Immature natural killer cell (primary cell): ENCODE data around the gene USF1. TPM values are rescaled to one million over a fixed set of nuclear protein-coding genes. Genes with fewer than 3 reads are reported as not detected.
"Not testable (repeated sequence)": the region's sequence is repeated elsewhere in the genome, so short reads cannot be mapped to it uniquely, and the experiment has no call there.

Source experiments
- DNase-seq, 3 donors: peaks; one replicate each; pipeline ENCODE4 v3.0.0; 2022; ENCODE audit warnings: mixed read lengths in 1 of 3
- H3K27ac Mint-ChIP-seq, 6 donors: one replicate each; pipeline ENCODE4 v1.8.0; 2020; ENCODE audit warnings: mixed read lengths in 6 of 6, mild to moderate bottlenecking in 5 of 6, inconsistent platforms in 4 of 6, moderate library complexity in 3 of 6
- H3K27me3 Mint-ChIP-seq, 3 donors: one replicate each; pipeline ENCODE4 v1.8.0; 2020 to 2021; ENCODE audit warnings: low read depth in 3 of 3, mild to moderate bottlenecking in 3 of 3, mixed read lengths in 3 of 3, moderate library complexity in 3 of 3, inconsistent platforms in 1 of 3
- H3K36me3 Mint-ChIP-seq, 3 donors: one replicate each; pipeline ENCODE4 v1.8.0; 2020; ENCODE audit warnings: mixed read lengths in 3 of 3, inconsistent platforms in 2 of 3, mild to moderate bottlenecking in 2 of 3
- H3K4me1 Mint-ChIP-seq, 2 donors: one replicate each; pipeline ENCODE4 v1.8.0; 2020; ENCODE audit warnings: inconsistent platforms in 2 of 2, mild to moderate bottlenecking in 2 of 2, mixed read lengths in 2 of 2, moderate library complexity in 1 of 2
- H3K4me3 Mint-ChIP-seq, 5 donors: one replicate each; pipeline ENCODE4 v1.8.0; 2020; ENCODE audit warnings: mild to moderate bottlenecking in 5 of 5, mixed read lengths in 5 of 5, inconsistent platforms in 3 of 5, moderate library complexity in 3 of 5
- H3K9me3 Mint-ChIP-seq, 6 donors: one replicate each; pipeline ENCODE4 v1.8.0; 2020; ENCODE audit warnings: mild to moderate bottlenecking in 6 of 6, mixed read lengths in 6 of 6, inconsistent platforms in 4 of 6, moderate library complexity in 3 of 6
- polyA plus RNA-seq, 3 donors: library from polyadenylated mRNA; unstranded; fragments of 300-500 nt; fragmentation: Illumina TruSeq; gene quantifications; one replicate each; pipeline ENCODE4 v1.2.3, GENCODE V29; 2021

Gene USF1
- polyA plus RNA-seq, 3 donors from 2014 or later: 7.9 to 12.2 TPM; not detected in 1

- DNase-seq, H3K9me3 Mint-ChIP-seq, H3K36me3 Mint-ChIP-seq, H3K4me3 Mint-ChIP-seq: not testable (repeated sequence)
- Mint-ChIP-seq H3K4me1 (peaks cover 41 to 47% of the 10 kb centered on the region in 2 donors), H3K27me3 (peaks cover 8 to 19% (median 14%) of the 10 kb centered on the region in 3 donors), H3K27ac (peak overlapping the region in 2 of 6 donors; percentile 38 to 62)
Measured at GRCh38 chr1:161017181-161017580, 28.6 kb downstream of the USF1 start.

GRCh38 chr1:161016683-161017082 lies 29.1 kb downstream of the USF1 start:
- H3K36me3 Mint-ChIP-seq: not testable (repeated sequence)

GRCh38 chr1:161013488-161014230 lies 32.1 kb downstream of the USF1 start:
- DNase-seq: peak; percentile 69 to 73 (median 70)
- Mint-ChIP-seq H3K27ac (peak overlapping the region; percentile 94 to 98 (median 97)), H3K36me3 (no peaks in the 10 kb centered on the region), H3K27me3 (peaks cover 1 to 6% (median 4%) of the 10 kb centered on the region in 3 donors), H3K4me3 (peak overlapping the region; percentile 84 to 96 (median 89)), H3K9me3 (no peaks in the 10 kb centered on the region), H3K4me1 (peaks cover 20 to 24% of the 10 kb centered on the region in 2 donors)

More at GRCh38 chr1:161016683-161017082, 29.1 kb downstream of the USF1 start:
- not testable (repeated sequence) for DNase-seq, H3K9me3 Mint-ChIP-seq, H3K4me3 Mint-ChIP-seq
- Mint-ChIP-seq H3K4me1 (peaks cover 41 to 50% of the 10 kb centered on the region in 2 donors), H3K27me3 (peaks cover 7 to 19% (median 14%) of the 10 kb centered on the region in 3 donors), H3K27ac (peak overlapping the region in 4 of 6 donors; percentile 44 to 77 (median 62))

GRCh38 chr1:161013131-161013487 lies 32.7 kb downstream of the USF1 start:
- no peaks in the 10 kb centered on the region for H3K9me3 Mint-ChIP-seq
- H3K27ac Mint-ChIP-seq: peak overlapping the region; percentile 94 to 98 (median 97)
- H3K27me3 Mint-ChIP-seq: peaks cover 1 to 6% (median 4%) of the 10 kb centered on the region in 3 donors
- DNase-seq: no peak
- peaks cover 18 to 21% of the 10 kb centered on the region in 2 donors for H3K4me1 Mint-ChIP-seq
- H3K4me3 Mint-ChIP-seq: peak overlapping the region; percentile 84 to 96 (median 89)
- no peaks in the 10 kb centered on the region for H3K36me3 Mint-ChIP-seq

GRCh38 chr1:161012420-161012819 lies 33.4 kb downstream of the USF1 start:
- Mint-ChIP-seq H3K4me3 (peak overlapping the region in 2 of 5 donors; percentile 25 to 36), H3K4me1 (peaks cover 18 to 21% of the 10 kb centered on the region in 2 donors), H3K9me3 (no peaks in the 10 kb centered on the region), H3K36me3 (peaks cover 0 to 4% (median 0%) of the 10 kb centered on the region in 3 donors), H3K27me3 (peaks cover 1 to 6% (median 4%) of the 10 kb centered on the region in 3 donors), H3K27ac (peak overlapping the region in 4 of 6 donors; percentile 94 to 98 (median 96))
- DNase-seq: no peak

GRCh38 chr1:161009602-161010211 lies 36.1 kb downstream of the USF1 start:
- H3K9me3 Mint-ChIP-seq: no peaks in the 10 kb centered on the region
- peaks cover 0 to 7% (median 5%) of the 10 kb centered on the region in 3 donors for H3K36me3 Mint-ChIP-seq
- H3K4me3 Mint-ChIP-seq: no peak overlapping the region
- DNase-seq: no peak
- peaks cover 1 to 6% (median 4%) of the 10 kb centered on the region in 3 donors for H3K27me3 Mint-ChIP-seq
- H3K4me1 Mint-ChIP-seq: peaks cover 18 to 21% of the 10 kb centered on the region in 2 donors
- no peak overlapping the region for H3K27ac Mint-ChIP-seq

- no peak for DNase-seq
- Mint-ChIP-seq H3K27me3 (peaks cover 1 to 4% (median 1%) of the 10 kb centered on the region in 3 donors), H3K27ac (peak overlapping the region in 1 of 6 donors; percentile 6), H3K9me3 (no peaks in the 10 kb centered on the region), H3K36me3 (peaks cover 0 to 7% (median 5%) of the 10 kb centered on the region in 3 donors), H3K4me1 (peaks cover 15 to 17% of the 10 kb centered on the region in 2 donors), H3K4me3 (no peak overlapping the region)
Measured at GRCh38 chr1:161008869-161009510, 36.8 kb downstream of the USF1 start.

- Mint-ChIP-seq H3K4me1 (peaks cover 3 to 4% of the 10 kb centered on the region in 2 donors), H3K36me3 (peaks cover 0 to 7% (median 5%) of the 10 kb centered on the region in 3 donors), H3K27me3 (no peaks in the 10 kb centered on the region), H3K27ac (no peak overlapping the region), H3K4me3 (no peak overlapping the region), H3K9me3 (no peaks in the 10 kb centered on the region)
- DNase-seq: no peak
Measured at GRCh38 chr1:161007369-161007768, 38.4 kb downstream of the USF1 start.

GRCh38 chr1:161006563-161006962 lies 39.2 kb downstream of the USF1 start:
- DNase-seq: no peak
- no peak overlapping the region for H3K4me3 Mint-ChIP-seq
- peaks cover 0 to 7% (median 5%) of the 10 kb centered on the region in 3 donors for H3K36me3 Mint-ChIP-seq
- no peaks in the 10 kb centered on the region for H3K27me3 Mint-ChIP-seq
- H3K9me3 Mint-ChIP-seq: no peaks in the 10 kb centered on the region
- peak overlapping the region in 1 of 6 donors; percentile 38 for H3K27ac Mint-ChIP-seq
- H3K4me1 Mint-ChIP-seq: peaks cover 0 to 2% of the 10 kb centered on the region in 2 donors

GRCh38 chr1:161001525-161001924 lies 44.3 kb downstream of the USF1 start:
- H3K4me1 Mint-ChIP-seq: peaks cover 0 to 3% of the 10 kb centered on the region in 2 donors
- no peak overlapping the region for H3K4me3 Mint-ChIP-seq
- DNase-seq: no peak
- H3K27ac Mint-ChIP-seq: no peak overlapping the region
- peaks cover 17 to 34% (median 17%) of the 10 kb centered on the region in 3 donors for H3K36me3 Mint-ChIP-seq
- H3K9me3 Mint-ChIP-seq: no peaks in the 10 kb centered on the region
- H3K27me3 Mint-ChIP-seq: no peaks in the 10 kb centered on the region

GRCh38 chr1:161000736-161001480 lies 44.9 kb downstream of the USF1 start:
- H3K27ac Mint-ChIP-seq: peak overlapping the region in 1 of 6 donors; percentile 3
- no peak overlapping the region for H3K4me3 Mint-ChIP-seq
- peaks cover 0 to 3% of the 10 kb centered on the region in 2 donors for H3K4me1 Mint-ChIP-seq
- H3K36me3 Mint-ChIP-seq: peaks cover 11 to 32% (median 17%) of the 10 kb centered on the region in 3 donors
- H3K9me3 Mint-ChIP-seq: no peaks in the 10 kb centered on the region
- DNase-seq: no peak
- no peaks in the 10 kb centered on the region for H3K27me3 Mint-ChIP-seq

GRCh38 chr1:160999376-160999775 lies 46.4 kb downstream of the USF1 start:
- Mint-ChIP-seq H3K4me1 (peaks cover 0 to 3% of the 10 kb centered on the region in 2 donors), H3K9me3 (no peaks in the 10 kb centered on the region)

More at GRCh38 chr1:160999376-160999775, 46.4 kb downstream of the USF1 start:
- Mint-ChIP-seq H3K4me3 (no peak overlapping the region), H3K27me3 (no peaks in the 10 kb centered on the region), H3K27ac (no peak overlapping the region), H3K36me3 (peaks cover 11 to 32% (median 17%) of the 10 kb centered on the region in 3 donors)
- no peak for DNase-seq
